Measurements from ENCODE around the gene TFPT. TPM values are rescaled to one million over a fixed set of nuclear protein-coding genes. Genes with fewer than 3 reads are reported as not detected.

The TFPT gene
- total and polyA plus RNA-seq, 2 of the 13 experiments (the other 11 are each of a cell fraction or from before 2014, with no cell fraction given), result 8.4 to 10.7 TPM

DNA sequence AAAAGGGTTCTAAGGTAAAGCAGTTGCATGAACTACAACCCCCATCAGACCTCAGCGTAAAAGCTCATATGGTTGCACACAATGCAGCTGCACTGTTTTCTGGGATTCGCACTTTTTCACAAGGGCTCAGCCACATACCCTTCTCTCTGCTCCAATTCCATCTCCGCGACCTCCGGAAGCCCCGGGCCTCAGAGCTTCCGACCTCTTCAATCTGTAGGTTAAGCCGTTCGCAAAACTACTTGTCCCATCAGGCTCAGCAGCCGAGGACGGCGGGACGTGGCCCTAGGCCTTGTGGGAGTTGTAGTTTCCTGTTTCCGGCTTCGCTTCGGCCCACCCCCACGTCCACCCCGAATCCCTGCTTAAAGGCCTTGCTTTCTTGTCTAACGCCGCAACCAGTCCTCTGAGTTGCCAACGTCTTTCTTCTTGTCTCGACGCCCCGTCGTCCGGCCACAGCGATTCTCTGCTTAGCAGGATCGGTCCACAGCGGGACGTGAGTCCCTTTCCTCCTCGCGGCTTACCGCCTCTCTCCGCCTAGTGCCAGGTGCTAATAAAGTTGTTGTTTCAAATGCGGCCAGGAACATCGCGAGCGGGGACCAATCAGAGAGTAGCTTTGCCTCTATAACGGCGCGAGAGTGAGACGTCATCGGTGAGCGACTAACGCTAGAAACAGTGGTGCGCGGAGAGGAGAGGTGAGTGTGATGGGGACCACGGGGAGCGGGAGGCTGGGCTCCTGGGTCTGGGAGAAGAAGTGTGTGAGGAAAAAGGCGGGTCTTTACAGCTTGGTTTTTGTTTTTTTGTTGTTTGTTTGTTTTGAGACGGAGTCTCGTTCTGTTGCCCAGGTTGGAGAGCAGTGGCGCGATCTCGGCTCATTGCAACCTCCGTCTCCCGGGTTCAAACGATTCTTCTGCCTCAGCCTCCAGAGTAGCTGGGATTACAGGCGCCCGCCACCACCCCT is at the start of gene TFPT, which contains the start of gene PRPF31 (continued):
- TF ChIP-seq TEAD2 (CRISPR knock-in tag; IDR thresholded peaks at IDR 0.05), result 0 out of 2 replicates have a peak, but pooled peaks have one; percentile 33
- TF ChIP-seq ZNF644 (CRISPR knock-in tag; IDR thresholded peaks at IDR 0.05; ENCODE audit: low read depth), result no peak
- TF ChIP-seq SYNCRIP (IDR thresholded peaks at IDR 0.05; ENCODE audit: insufficient read depth, low read depth, low read length), result no peak
- TF ChIP-seq ZBTB20 (CRISPR knock-in tag; IDR thresholded peaks at IDR 0.05; ENCODE audit: borderline replicate concordance, low read depth), result peak; percentile 78; the same call in 1 of the 2 replicates
- TF ChIP-seq, protein P1, sequence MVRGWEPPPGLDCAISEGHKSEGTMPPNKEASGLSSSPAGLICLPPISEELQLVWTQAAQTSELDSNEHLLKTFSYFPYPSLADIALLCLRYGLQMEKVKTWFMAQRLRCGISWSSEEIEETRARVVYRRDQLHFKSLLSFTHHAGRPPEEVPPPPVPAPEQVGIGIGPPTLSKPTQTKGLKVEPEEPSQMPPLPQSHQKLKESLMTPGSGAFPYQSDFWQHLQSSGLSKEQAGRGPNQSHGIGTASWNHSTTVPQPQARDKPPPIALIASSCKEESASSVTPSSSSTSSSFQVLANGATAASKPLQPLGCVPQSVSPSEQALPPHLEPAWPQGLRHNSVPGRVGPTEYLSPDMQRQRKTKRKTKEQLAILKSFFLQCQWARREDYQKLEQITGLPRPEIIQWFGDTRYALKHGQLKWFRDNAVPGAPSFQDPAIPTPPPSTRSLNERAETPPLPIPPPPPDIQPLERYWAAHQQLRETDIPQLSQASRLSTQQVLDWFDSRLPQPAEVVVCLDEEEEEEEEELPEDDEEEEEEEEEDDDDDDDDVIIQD (CRISPR knock-in tag; IDR thresholded peaks at IDR 0.05; ENCODE audit: low read depth), result peak; percentile 43; the same call in 1 of the 2 replicates
- no peak for TF ChIP-seq HNF4A (CRISPR knock-in tag; IDR thresholded peaks at IDR 0.05)
- peak; percentile 94 for TF ChIP-seq ZKSCAN1 (IDR thresholded peaks at IDR 0.05; ENCODE audit: low read length)
- TF ChIP-seq, protein P2, sequence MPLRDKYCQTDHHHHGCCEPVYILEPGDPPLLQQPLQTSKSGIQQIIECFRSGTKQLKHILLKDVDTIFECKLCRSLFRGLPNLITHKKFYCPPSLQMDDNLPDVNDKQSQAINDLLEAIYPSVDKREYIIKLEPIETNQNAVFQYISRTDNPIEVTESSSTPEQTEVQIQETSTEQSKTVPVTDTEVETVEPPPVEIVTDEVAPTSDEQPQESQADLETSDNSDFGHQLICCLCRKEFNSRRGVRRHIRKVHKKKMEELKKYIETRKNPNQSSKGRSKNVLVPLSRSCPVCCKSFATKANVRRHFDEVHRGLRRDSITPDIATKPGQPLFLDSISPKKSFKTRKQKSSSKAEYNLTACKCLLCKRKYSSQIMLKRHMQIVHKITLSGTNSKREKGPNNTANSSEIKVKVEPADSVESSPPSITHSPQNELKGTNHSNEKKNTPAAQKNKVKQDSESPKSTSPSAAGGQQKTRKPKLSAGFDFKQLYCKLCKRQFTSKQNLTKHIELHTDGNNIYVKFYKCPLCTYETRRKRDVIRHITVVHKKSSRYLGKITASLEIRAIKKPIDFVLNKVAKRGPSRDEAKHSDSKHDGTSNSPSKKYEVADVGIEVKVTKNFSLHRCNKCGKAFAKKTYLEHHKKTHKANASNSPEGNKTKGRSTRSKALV (CRISPR knock-in tag; IDR thresholded peaks at IDR 0.05), result no peak
- TF ChIP-seq ARID2 (CRISPR knock-in tag; IDR thresholded peaks at IDR 0.05; ENCODE audit: borderline replicate concordance), result no peak
- no peak for TF ChIP-seq ZNF629 (CRISPR knock-in tag; conservative IDR thresholded peaks at IDR 0.05)
- TF ChIP-seq, protein P3, sequence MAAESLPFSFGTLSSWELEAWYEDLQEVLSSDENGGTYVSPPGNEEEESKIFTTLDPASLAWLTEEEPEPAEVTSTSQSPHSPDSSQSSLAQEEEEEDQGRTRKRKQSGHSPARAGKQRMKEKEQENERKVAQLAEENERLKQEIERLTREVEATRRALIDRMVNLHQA (CRISPR knock-in tag; IDR thresholded peaks at IDR 0.05), result no peak
- TF ChIP-seq PITX1 (CRISPR knock-in tag; IDR thresholded peaks at IDR 0.05), result peak; percentile 91
- TF ChIP-seq KDM3A (CRISPR knock-in tag; IDR thresholded peaks at IDR 0.05; ENCODE audit: low read depth), result peak; percentile 85
- TF ChIP-seq ZNF431 (CRISPR knock-in tag; IDR thresholded peaks at IDR 0.05; ENCODE audit: borderline replicate concordance, low read depth), result 0 out of 2 replicates have a peak, but pooled peaks have one; percentile 52
- TF ChIP-seq ASH2L (IDR thresholded peaks at IDR 0.05; ENCODE audit: insufficient read length, low read depth, low read length), result peak; percentile 98
- peak; percentile 91; the same call in 1 of the 2 replicates for TF ChIP-seq ZNF720 (CRISPR knock-in tag; IDR thresholded peaks at IDR 0.05)
- TF ChIP-seq NR3C1 (CRISPR knock-in tag; IDR thresholded peaks at IDR 0.05), result no peak
- TF ChIP-seq ZNF556 (CRISPR knock-in tag; IDR thresholded peaks at IDR 0.05; ENCODE audit: borderline replicate concordance), result peak; percentile 96
- TF ChIP-seq, protein P4, sequence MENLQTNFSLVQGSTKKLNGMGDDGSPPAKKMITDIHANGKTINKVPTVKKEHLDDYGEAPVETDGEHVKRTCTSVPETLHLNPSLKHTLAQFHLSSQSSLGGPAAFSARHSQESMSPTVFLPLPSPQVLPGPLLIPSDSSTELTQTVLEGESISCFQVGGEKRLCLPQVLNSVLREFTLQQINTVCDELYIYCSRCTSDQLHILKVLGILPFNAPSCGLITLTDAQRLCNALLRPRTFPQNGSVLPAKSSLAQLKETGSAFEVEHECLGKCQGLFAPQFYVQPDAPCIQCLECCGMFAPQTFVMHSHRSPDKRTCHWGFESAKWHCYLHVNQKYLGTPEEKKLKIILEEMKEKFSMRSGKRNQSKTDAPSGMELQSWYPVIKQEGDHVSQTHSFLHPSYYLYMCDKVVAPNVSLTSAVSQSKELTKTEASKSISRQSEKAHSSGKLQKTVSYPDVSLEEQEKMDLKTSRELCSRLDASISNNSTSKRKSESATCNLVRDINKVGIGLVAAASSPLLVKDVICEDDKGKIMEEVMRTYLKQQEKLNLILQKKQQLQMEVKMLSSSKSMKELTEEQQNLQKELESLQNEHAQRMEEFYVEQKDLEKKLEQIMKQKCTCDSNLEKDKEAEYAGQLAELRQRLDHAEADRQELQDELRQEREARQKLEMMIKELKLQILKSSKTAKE (CRISPR knock-in tag; IDR thresholded peaks at IDR 0.05; ENCODE audit: borderline replicate concordance), result no peak
- TF ChIP-seq MBNL3 (CRISPR knock-in tag; conservative IDR thresholded peaks at IDR 0.05), result no peak
- peak; percentile 97 for TF ChIP-seq FOXK1 (CRISPR knock-in tag; IDR thresholded peaks at IDR 0.05; ENCODE audit: borderline replicate concordance, low read depth)
- peak; percentile 89 for TF ChIP-seq MYC (CRISPR knock-in tag; IDR thresholded peaks at IDR 0.05; ENCODE audit: borderline replicate concordance)
- TF ChIP-seq MLLT10 (CRISPR knock-in tag; IDR thresholded peaks at IDR 0.05), result no peak
- no peak for TF ChIP-seq FOXM1 (CRISPR knock-in tag; IDR thresholded peaks at IDR 0.05)
